ENCODE measurements around the gene TMEM87B.
"Not testable (repeated sequence)": the region's sequence is repeated elsewhere in the genome, so short reads cannot be mapped to it uniquely, and the experiment has no call there.

The TMEM87B gene

GRCh38 chr2:112137516-112138158 is 82.6 kb downstream of the TMEM87B start:
- DNase-seq = peak; percentile 84

- peak; percentile 81 for DNase-seq
Observed at GRCh38 chr2:112138159-112139032, 83.3 kb downstream of the TMEM87B start, which contains the start of gene FBLN7. Gene FBLN7 (plus strand): TSS chr2:112138385. CDS start chr2:112138656, 271 bp downstream.

- DNase-seq = peak; percentile 44
Observed at GRCh38 chr2:112139033-112139614, 84.1 kb downstream of the TMEM87B start.

GRCh38 chr2:112139661-112140204 is 84.7 kb downstream of the TMEM87B start:
- not testable (repeated sequence) for DNase-seq

- DNase-seq = peak; percentile 76
Observed at GRCh38 chr2:112140205-112140802, 85.2 kb downstream of the TMEM87B start.

- DNase-seq = peak; percentile 88
Observed at GRCh38 chr2:112140899-112141625, 86.0 kb downstream of the TMEM87B start.

- DNase-seq = peak; percentile 99
Observed at GRCh38 chr2:112141626-112142007, 86.5 kb downstream of the TMEM87B start.

- no peak for DNase-seq
Observed at GRCh38 chr2:112142525-112143078, 87.5 kb downstream of the TMEM87B start.

- DNase-seq = no peak
Observed at GRCh38 chr2:112143150-112143549, 88.1 kb downstream of the TMEM87B start.

GRCh38 chr2:112144966-112145365 is 89.9 kb downstream of the TMEM87B start:
- no peak for DNase-seq

- no peak for DNase-seq
Observed at GRCh38 chr2:112147382-112148168, 92.5 kb downstream of the TMEM87B start.

GRCh38 chr2:112148477-112148876 is 93.4 kb downstream of the TMEM87B start:
- DNase-seq = no peak

- DNase-seq = no peak
Observed at GRCh38 chr2:112149194-112149593, 94.1 kb downstream of the TMEM87B start.

- DNase-seq = no peak
Observed at GRCh38 chr2:112149866-112150435, 94.9 kb downstream of the TMEM87B start.

GRCh38 chr2:112150447-112150846 is 95.4 kb downstream of the TMEM87B start:
- DNase-seq = no peak

- no peak for DNase-seq
Observed at GRCh38 chr2:112150851-112151250, 95.8 kb downstream of the TMEM87B start.

GRCh38 chr2:112151271-112151670 is 96.2 kb downstream of the TMEM87B start:
- DNase-seq = no peak

GRCh38 chr2:112151701-112152440 is 96.8 kb downstream of the TMEM87B start:
- DNase-seq = no peak

- no peak for DNase-seq
Observed at GRCh38 chr2:112152476-112153178, 97.6 kb downstream of the TMEM87B start.

GRCh38 chr2:112153179-112153490 is 98.1 kb downstream of the TMEM87B start:
- DNase-seq = no peak
